ENCODE results near the gene RASSF8.

GRCh38 chr12:26112232-26112631, 153.8 kb downstream of the RASSF8 start:
- TF ChIP-seq POLR2AphosphoS5 (IDR thresholded peaks at IDR 0.05; ENCODE audit: low read depth) (no peak), CTCF (conservative IDR thresholded peaks at IDR 0.05; ENCODE audit: low read depth in 2 of 2) (no peak), EZH2phosphoT487 (IDR thresholded peaks at IDR 0.05; ENCODE audit: unreplicated experiment) (no peak), EZH2 (IDR thresholded peaks at IDR 0.05; ENCODE audit: low read depth, unreplicated experiment) (no peak), REST (IDR thresholded peaks at IDR 0.05; ENCODE audit: unreplicated experiment) (no peak), STAT1 (IDR thresholded peaks at IDR 0.05; ENCODE audit: unreplicated experiment) (no peak), CREB1 (CRISPR knock-in tag; IDR thresholded peaks at IDR 0.05; ENCODE audit: low read depth) (no peak)
